NT2/D1 (cell line): Measurements from ENCODE around the gene TJP1.

ENCODE experiments used
- SUZ12 ChIP-seq: IDR thresholded peaks from 2 replicates; pipeline ENCODE4 v1.6.1; 2011; ENCODE audit not compliant: insufficient read length, insufficient read depth; ENCODE audit errors: extremely low read depth
- YY1 ChIP-seq: IDR thresholded peaks from 2 replicates; pipeline ENCODE4 v1.6.1; 2011; ENCODE audit not compliant: insufficient read length, insufficient read depth
- ZNF274 ChIP-seq: IDR thresholded peaks from 2 replicates; pipeline ENCODE4 v1.6.1; 2011; ENCODE audit warnings: mild to moderate bottlenecking, low read depth, low read length

- no peak for TF ChIP-seq ZNF274
- TF ChIP-seq YY1: no peak
- no peak for TF ChIP-seq SUZ12
Measured at GRCh38 chr15:29835301-29835700, 13.0 kb upstream of the TJP1 start.
